ENCODE results near the gene CD300A.

GRCh38 chr17:74526681-74527080 lies 60.2 kb downstream of the CD300A start:
- TF ChIP-seq JUND (IDR thresholded peaks at IDR 0.05) (no peak), POLR2A (IDR thresholded peaks at IDR 0.05; ENCODE audit: borderline replicate concordance, extremely low read depth, insufficient read depth, insufficient read length) (no peak), RAD21 (IDR thresholded peaks at IDR 0.05; ENCODE audit: low read depth) (no peak), MAX (IDR thresholded peaks at IDR 0.05) (no peak), SIN3A (IDR thresholded peaks at IDR 0.05; ENCODE audit: low read depth) (no peak), YY1 (IDR thresholded peaks at IDR 0.05; ENCODE audit: extremely low read depth, insufficient replicate concordance, low read depth, low read length) (no peak), TCF7L2 (IDR thresholded peaks at IDR 0.05; ENCODE audit: borderline replicate concordance, extremely low read depth, insufficient read depth, insufficient read length) (no peak), CTCF (IDR thresholded peaks at IDR 0.05 in 2 of 3, conservative IDR thresholded peaks at IDR 0.05 in 1 of 3; ENCODE audit: borderline replicate concordance in 1 of 3, insufficient read depth in 1 of 3, low read depth in 2 of 3, low read length in 2 of 3) (no peak), EZH2 (IDR thresholded peaks at IDR 0.05) (no peak), ZNF274 (IDR thresholded peaks at IDR 0.05; ENCODE audit: low read depth, low read length) (no peak), EZH2phosphoT487 (IDR thresholded peaks at IDR 0.05; ENCODE audit: borderline replicate concordance) (no peak), ATF3 (IDR thresholded peaks at IDR 0.05) (no peak), REST (IDR thresholded peaks at IDR 0.05; ENCODE audit: low read depth) (no peak)
